ENCODE measurements around the gene SCAF4. TPM values are rescaled to one million over a fixed set of nuclear protein-coding genes. Genes with fewer than 3 reads are reported as not detected.

SCAF4 gene
- total and polyA plus RNA-seq, 12 donors = 9.5 to 24.0 (median 15.1) TPM

- H3K4me1 ChIP-seq (replicated peaks in 1 of 2) = no peaks in the 10 kb centered on the region
- H3K27me3 ChIP-seq = no peaks in the 10 kb centered on the region
- no peak overlapping the region for H3K4me3 ChIP-seq
- no peak overlapping the region for H3K27ac ChIP-seq
- TF ChIP-seq POLR2A (IDR thresholded peaks at IDR 0.05) (no peak), CTCF (IDR thresholded peaks at IDR 0.05) (no peak)
- WGBS, 4 donors = 76 to 86% (median 82%) methylated on average over 3 of the region's 3 CpGs
- DNase-seq = no peak
- intact Hi-C loops (cut with DNase I) = no loop called here
- no peaks in the 10 kb centered on the region for H3K36me3 ChIP-seq (replicated peaks in 1 of 2)
- H3K9me3 ChIP-seq (replicated peaks in 1 of 3) = no peaks in the 10 kb centered on the region
Observed at GRCh38 chr21:31624181-31624580, 107.7 kb downstream of the SCAF4 start.

- H3K9me3 ChIP-seq (replicated peaks in 1 of 3) = no peaks in the 10 kb centered on the region
- WGBS, 4 donors = 84 to 90% (median 89%) methylated on average over 6 of the region's 6 CpGs
Observed at GRCh38 chr21:31623664-31624063, 108.3 kb downstream of the SCAF4 start.

GRCh38 chr21:31622397-31622796 is 109.5 kb downstream of the SCAF4 start:
- Histone ChIP-seq H3K27ac (no peak overlapping the region), H3K4me3 (no peak overlapping the region), H3K27me3 (no peaks in the 10 kb centered on the region), H3K4me1 (replicated peaks in 1 of 2) (no peaks in the 10 kb centered on the region), H3K36me3 (replicated peaks in 1 of 2) (no peaks in the 10 kb centered on the region), H3K9me3 (replicated peaks in 1 of 3) (no peaks in the 10 kb centered on the region)
- no peak for DNase-seq
- no peak for TF ChIP-seq CTCF (IDR thresholded peaks at IDR 0.05)
- no peak for TF ChIP-seq POLR2A (IDR thresholded peaks at IDR 0.05)
- intact Hi-C loops (cut with DNase I) = no loop called here
- WGBS, 4 donors = 53 to 80% (median 72%) methylated on average over 3 of the region's 3 CpGs

More at GRCh38 chr21:31623664-31624063, 108.3 kb downstream of the SCAF4 start:
- Histone ChIP-seq H3K4me1 (replicated peaks in 1 of 2) (no peaks in the 10 kb centered on the region), H3K27me3 (no peaks in the 10 kb centered on the region), H3K27ac (no peak overlapping the region), H3K36me3 (replicated peaks in 1 of 2) (no peaks in the 10 kb centered on the region), H3K4me3 (no peak overlapping the region)
- no peak for TF ChIP-seq POLR2A (IDR thresholded peaks at IDR 0.05)
- no peak for TF ChIP-seq CTCF (IDR thresholded peaks at IDR 0.05)
- no peak for DNase-seq
- intact Hi-C loops (cut with DNase I) = no loop called here

Small RNA genes lying within 50 kb of the gene (small RNA-seq; reads per million reads assigned to genes)
- gene RF01241 = 0 reads per million in 2 donors

Other genes with a start within 250 kb of the SCAF4 start
- 100 to 1,000 TPM; 370 to 804 (median 530) TPM for gene SOD1, start 72.4 kb downstream of the SCAF4 start, total RNA-seq
- 1,000 to 10,000 TPM in 2 of 3 donors, 100 to 1,000 TPM in 1; 361 to 1,287 (median 1,018) TPM for gene SOD1, start 72.4 kb downstream of the SCAF4 start, polyA plus RNA-seq
- gene HUNK, start 140.9 kb upstream of the SCAF4 start, total RNA-seq = 1 to 10 TPM in 1 of 9 donors, under 1 TPM in 8; 0.17 to 1.4 (median 0.68) TPM
- under 1 TPM; 0.13 to 0.64 (median 0.33) TPM for gene HUNK, start 140.9 kb upstream of the SCAF4 start, polyA plus RNA-seq

Measured in adrenal gland (tissue), 12 donors.